GM19035 (cell line): ENCODE measurements around the gene TRIM24.
A peak's percentile ranks its signal among the peaks of the same experiment; 100 is the strongest.
"Not testable (repeated sequence)": the region's sequence is repeated elsewhere in the genome, so short reads cannot be mapped to it uniquely, and the experiment has no call there.

Source experiments
- ATAC-seq: cut with Tn5 transposase; IDR thresholded peaks from one replicate; pipeline ENCODE4 v1.9.1; 2021; ENCODE audit not compliant: unreplicated experiment

The TRIM24 gene

DNA sequence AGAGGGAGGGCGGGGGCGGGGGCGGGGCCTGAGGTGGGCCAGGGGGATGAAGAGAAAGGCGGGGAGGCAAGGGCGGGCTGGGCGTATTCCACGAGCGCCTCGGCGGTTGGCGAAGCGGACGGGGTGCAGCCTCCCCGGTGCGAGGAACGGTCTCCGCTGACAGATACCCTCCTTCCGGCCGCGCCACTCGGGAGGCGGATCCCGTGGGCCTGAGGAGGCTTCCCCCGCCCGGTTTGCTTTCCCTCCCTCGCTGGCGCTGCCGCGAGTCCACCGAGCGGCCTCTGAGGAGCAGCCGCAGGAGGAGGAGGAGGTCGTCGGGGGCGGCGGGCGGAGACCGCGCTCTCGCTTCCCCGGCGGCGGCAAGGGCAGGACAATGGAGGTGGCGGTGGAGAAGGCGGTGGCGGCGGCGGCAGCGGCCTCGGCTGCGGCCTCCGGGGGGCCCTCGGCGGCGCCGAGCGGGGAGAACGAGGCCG, at the start of gene TRIM24:
TSS of gene TRIM24 (plus strand) at position 84 of the 473 bp plus-strand sequence. CDS start at position 374, 290 bp downstream.
- ATAC-seq = peak; percentile 71

DNA sequence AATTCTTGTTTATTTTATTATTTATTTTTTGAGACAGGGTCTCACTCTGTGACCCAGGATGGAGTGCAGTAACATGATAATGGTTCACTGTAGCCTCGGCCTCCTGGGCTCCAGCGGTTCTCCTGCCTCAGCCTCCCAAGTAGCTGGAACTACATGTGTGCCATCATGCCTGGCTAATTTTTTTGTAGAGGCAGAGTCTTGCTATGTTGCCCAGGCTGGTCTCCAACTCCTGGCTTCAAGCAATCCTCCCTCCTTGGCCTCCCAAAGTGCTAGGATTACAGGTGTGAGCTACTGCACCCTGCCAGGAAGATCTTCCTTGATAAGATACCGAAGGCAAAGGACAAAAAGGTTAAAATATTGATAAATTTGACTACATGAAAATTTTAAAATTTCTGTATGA, 48.0 kb upstream of the TRIM24 start:
- not testable (repeated sequence) for ATAC-seq

DNA sequence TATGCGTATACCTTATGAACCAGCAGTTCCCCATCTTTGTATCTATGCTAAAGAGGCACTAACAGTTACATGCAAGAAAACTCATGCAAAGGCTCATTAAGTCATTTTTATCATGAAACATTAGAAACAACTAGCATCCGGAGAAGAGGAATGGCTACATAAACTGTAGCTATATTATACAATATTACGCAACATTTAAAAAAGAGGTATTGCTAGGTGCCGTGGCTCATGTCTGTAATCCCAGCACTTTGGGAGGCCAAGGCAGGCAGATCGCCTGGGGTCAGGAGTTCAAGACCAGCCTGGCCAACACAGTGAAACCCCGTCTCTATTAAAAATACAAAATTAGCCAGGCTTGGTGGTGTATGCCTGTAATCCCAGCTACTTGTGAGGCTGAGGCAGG, 47.1 kb upstream of the TRIM24 start:
- not testable (repeated sequence) for ATAC-seq

DNA sequence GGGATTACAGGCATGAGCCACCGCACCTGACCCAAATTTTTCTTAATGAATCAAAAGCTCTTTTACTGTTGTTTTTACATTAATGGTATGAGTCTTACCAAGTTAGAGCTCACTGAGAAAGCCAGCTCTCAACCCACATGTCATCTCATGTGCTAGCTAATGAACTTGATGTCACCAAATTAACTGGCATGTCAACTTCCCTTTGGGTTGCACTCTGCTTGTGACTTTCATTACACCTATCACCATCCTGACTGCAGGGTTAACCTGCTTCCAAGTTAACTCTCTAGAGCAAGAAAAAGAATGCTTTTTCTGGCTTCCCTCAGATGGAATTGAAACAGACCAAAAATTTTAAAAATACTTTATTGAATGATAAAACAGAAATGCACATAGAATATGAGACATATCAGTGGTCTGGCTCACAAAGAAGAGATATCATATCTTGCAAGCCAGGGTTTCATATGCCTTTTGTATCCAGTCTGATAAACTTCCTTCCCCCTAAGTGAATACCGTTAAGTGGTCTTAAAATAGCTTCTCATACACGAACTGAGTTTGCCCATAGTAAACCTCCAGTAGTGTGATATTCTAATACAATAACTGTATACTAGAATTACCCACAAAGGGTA, 42.9 kb upstream of the TRIM24 start:
- ATAC-seq = no peak

DNA sequence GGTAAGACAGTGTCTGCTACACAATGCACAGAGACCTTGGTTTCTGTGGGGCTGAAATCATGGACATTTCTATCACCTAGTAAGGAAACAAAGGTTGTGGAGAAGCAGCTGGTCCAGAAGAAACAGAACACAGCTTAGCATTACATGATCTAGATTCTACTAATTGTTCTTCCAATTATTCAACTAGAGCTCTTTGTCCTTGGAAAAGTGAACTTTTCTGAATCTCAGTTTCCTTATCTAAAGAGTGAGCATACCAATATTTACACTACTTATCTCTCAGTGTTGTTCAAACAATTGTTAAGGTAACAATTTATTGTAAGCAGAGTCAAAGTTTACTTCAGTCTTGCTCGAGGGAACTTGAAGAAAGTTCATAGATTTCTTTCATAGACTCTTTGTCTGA, 42.3 kb upstream of the TRIM24 start:
- no peak for ATAC-seq

DNA sequence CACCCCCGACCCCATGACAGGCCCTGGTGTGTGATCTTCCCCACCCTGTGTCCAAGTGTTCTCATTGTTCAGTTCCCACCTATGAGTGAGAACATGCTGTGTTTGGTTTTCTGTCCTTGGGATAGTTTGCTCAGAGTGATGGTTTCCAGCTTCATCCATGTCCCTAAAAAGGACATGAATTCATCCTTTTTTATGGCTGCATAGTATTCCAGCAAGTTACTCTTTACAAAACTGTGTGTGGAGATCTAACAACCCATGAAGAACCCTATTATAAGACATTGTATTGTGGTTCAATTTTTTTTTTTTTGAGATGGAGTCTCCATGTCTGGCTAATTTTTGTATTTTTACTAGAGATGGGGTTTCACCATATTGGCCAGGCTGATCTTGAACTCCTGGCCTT, 41.7 kb upstream of the TRIM24 start:
- not testable (repeated sequence) for ATAC-seq

DNA sequence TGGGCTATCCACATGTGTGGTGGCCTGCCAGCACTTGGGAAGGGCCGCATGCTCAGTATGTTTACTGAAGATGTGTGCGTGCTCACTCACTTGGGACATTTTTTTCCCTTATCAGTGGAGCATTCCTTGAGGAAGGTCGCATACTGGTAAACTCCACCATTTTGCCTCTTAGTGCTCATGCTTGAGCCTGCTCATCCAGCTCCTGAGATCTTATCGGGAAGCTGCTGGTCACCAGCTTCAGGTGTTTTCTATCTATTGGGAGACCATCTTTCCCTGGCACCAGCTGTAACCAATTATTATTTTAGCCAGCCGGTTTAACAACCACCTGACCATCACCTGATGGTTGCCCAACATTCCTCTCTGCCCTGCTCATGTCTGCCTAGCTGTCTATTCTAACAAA, 35.0 kb upstream of the TRIM24 start:
- no peak for ATAC-seq

DNA sequence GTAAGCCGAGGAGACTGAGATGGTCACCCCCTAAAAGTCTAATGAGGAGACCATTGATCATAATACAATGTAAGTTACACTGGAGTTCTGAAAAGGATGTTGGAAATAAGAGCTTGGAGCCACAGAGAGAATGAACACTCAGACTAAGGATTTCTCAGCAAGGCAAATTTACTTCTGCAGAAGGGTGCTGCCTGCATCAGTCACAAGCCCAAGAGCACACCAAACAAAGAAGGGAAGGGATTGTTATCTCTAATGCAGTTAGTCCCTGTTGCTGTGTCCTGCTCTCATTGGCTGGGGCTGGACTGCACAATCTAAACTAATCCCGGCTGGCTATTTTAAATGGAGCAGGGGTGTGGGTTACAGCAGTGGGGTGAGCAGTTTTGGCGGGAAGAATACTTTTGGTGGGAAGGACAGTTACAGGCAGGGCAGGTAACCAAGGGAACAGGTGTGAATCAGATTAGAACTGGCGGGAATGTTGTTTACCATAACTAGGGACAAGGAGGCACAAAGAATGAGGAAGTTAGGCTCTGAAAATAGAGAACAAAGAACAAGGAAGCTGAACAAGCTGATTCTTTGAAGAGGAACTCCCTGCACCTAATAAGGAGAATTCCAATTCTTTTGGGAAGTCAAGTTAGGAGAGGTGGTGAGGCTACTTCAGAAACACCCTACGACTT, 30.3 kb upstream of the TRIM24 start:
- ATAC-seq = no peak

DNA sequence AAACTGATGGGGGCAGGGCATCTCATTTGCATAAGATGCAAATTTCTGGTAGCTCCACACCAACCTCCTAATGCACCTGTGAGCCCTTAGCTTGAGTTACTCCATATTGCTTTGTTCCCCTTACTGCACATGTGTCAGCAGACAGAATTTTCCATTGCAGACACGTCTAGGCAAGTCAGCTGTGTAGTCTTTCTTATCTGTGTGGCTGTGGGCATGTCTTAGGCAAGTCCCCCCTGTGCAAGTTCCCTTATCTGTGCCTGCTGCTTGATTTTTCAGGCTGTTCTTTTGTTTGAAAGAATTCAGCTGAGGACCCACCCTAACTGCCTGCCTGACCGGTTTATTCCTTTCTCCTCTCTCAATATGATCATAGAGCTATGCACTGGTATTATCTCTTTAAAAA, 28.5 kb upstream of the TRIM24 start:
- no peak for ATAC-seq

DNA sequence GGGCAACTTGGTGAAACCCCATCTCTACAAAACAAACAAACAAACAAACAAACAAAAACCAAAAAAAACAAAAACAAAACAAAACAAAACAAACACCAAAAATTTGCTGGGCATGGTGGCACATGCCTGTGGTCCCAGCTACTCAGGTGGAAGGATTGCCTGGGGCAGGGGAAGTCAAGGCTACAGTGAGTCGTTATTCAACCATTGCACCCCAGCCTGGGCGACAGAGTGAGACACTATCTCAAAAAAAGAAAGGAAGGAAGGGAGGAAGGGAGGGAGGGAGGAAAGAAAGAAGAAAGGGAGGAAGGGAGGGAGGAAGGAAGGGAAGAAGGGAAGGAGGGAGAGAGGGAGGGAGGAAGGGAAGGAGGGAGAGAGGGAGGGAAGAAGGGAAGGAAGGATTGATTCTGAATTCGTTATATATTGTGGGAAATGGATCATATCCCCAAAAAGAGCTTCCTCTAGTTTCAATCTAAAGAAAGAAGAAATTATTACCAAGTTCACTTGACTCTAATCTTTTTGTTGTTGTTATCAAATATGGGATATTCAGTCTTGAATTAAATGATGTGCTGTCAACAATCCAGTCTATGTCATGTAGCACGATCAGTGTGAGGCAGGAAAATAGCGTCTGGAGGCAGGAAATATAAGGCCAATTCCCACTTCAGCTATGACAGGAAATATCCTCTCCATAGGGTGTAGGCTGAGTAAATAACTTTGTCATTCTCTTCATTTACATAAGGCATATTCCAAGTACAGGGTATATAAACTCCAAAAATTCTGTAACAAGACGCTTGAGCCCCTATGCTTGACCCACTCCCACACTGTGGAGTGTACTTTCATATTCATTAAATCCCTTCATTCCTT, 26.2 kb upstream of the TRIM24 start:
- ATAC-seq = no peak

DNA sequence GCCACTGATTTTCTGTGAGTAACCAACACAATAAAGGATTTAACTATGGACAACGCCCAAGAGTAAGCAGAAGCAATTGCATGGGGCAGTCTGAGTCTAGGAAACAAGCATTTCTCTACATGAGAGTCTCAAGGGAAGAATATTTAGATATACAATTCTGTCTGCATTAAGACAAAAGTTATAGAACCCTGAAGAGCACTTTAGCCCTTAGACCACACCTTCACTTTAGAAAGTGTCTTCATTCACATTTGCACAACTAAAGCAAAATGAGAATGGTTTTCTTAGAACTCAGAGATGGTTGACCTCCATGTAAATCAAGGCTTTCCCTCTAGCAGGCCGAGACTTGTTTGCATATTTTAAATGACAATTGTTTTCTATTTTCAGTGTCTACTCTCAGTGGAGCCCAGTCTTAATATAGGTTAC, 25.5 kb upstream of the TRIM24 start:
- ATAC-seq = no peak

DNA sequence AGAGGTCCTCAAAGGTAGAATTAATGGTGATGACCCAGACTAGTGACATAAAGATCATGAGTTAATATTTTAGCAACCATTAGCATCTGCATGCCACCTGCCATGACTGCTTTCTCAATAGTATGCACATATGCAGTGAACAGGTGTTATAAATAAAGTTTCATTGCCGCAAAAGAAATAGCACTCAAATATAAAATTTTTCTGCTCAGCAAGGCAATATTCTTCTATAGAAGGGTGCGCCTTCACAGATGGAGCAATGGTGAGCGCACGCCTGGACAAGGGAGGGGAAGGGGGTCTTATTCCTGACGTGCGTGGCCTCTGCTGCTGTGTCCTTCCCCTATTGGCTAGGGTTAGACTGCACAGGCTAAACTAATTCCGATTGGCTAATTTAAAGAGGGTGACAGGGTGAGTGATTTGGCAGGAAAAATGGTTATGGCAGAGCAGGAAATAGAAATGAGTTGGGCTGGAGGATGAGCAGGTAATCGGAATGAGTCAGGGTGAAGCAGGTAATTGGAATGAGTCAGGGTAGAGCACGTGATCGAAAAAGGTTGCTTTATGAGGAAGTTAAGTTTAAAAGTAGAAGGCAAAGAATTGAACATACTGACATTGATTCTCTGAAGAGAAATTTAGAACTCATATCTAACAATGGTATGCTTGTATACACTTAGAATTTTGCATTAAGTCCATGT, 24.7 kb upstream of the TRIM24 start:
- no peak for ATAC-seq

DNA sequence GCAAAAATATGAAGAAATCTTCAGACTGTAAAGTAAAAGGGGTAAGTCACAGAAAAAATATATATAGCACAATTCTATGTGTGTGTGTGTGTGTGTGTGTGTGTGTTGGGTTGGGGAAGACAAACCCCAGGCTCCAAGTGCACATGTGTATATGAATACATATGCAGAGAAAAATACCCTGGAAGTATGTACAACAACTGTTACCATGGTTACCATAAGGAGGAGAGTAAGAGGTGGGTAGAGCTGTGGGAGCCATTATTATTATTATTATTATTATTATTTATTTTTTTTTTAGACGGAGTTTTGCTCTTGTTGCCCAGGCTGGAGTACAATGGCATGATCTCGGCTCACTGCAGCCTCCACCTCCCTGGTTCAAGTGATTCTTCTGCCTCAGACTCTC, 23.7 kb upstream of the TRIM24 start:
- no peak for ATAC-seq

DNA sequence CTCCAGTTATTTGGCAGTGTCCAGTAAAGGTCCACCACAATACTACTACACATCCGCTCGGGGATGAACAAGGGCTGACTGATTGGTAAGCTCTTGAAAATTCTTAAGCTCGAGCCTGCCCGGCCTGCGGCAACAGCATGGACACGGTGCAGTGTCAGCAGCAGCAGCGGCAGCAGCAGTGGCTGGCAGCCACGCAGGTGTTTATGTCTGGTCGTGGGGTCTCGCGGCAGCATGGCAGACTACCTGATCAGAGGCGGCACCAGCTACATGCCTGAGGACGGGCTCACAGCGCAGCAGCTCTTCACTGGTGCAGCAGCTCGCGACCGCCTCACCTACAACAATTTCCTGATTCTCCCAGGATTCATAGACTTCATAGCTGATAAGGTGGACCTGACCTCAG, 19.6 kb upstream of the TRIM24 start:
- ATAC-seq = no peak

DNA sequence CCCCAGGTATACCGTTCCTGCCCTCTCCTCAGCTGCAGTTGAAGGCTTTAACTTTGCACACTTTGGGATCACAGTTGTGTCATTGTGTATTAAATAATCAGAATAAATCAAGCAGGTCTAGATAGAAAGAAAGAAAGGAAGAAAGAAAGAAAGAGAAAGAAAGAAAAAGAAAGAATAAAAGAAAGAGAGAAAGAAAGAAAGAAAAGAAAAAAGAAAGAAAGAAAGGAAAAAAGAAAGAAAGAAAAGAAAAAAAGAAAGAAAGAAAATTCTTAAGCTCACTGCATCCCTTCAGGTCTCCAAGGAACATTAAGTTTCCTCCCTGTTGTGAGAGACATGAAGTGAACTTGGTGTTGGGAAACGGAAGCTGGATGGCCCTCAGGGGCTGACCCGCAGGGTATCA, 17.2 kb upstream of the TRIM24 start:
- ATAC-seq = no peak

DNA sequence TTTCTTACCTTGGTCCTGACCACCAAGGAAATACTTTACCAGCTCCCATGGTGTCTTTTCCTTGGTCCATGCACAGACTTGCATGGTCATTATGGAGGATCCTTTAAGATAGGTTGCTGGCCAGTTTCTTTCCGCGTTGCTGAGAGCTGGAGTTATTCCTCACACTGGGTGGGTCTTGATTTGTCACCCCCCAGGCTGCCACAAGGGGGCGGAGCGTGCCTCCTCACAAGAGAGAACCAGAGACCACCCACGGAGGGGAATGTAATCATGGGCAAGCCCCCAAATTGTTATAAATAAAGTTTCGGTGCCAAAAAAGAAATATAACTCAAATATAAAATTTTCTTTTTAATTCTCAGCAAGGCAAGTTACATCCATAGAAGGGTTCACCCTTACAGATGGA, 10.5 kb upstream of the TRIM24 start:
- ATAC-seq = no peak

DNA sequence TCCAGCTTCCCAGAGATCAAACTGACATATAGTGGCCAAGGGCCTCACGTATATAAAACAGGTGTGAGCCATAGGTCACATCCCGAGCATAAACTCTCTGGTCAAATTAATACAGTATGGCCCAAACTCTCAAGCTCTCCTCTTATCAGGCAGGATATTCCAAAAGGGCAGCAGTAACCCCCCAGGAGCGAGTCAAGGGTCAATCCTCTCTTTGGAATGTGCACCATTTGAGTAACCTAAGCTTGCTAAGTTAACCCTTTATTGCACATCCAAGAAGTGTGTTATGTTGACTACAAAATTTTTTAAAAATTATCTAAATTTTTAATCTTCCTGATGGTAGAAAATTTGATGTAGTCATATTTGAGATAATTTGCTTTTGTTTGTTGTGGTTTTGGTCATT, 4.5 kb upstream of the TRIM24 start:
- no peak for ATAC-seq

DNA sequence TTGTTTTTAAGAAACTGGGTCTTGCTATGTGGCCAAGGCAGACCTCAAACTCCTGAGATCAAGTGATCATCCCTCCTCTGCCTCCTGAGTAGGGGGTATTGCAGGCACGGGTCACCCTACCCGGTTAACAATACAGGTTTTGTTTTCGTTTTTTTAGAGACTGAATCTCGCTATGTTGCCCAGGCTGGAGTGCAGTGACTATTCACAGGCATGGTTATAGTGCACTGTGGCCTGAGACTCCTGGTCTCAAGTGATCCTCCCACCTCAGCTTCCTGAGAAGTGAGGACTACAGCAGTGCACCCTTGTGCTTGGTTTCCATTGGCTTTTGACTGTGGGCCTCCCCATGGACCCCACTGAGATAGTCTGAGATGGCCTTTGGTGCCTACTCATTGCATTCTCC, 3.8 kb upstream of the TRIM24 start:
- ATAC-seq = no peak

DNA sequence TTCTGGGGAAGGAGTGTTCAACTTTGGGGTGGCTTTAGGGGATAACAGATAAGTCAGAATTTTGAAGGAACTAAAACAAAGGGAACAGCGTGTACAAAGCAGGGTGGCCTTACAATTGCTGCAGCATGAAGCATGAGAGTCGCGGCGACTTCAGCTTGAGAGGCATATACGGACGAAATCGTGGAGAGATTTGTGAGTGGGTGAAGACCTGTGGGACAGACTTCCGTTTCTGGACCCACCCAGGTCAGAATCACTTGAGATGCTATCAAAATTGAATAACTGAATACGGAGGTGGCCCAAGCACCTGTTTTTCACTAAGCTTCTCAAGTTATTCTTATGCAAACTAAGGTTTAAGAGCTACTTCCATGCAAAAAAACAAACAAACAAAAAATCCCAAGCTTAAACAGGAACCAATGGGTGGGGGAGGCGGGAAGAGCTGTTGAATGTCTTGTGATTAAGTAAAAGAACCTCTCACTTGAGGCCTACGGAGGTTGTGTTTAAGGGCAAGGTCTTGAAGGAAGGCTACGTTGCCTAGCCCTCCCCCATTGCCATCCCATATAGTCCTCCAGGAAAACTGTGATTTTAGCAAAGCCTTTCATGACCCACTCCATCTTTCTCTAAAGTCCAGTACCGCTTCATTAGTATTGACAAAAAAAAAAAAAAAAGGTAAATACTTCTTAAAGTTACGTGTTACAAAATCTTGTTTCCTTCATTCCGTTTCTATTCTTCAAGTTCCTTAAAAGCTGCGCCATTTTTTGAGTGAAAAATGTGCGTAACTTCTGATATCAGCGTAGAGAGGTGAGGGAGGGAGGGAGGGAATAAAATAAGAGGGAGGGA, 1.3 kb upstream of the TRIM24 start:
- ATAC-seq = no peak

DNA sequence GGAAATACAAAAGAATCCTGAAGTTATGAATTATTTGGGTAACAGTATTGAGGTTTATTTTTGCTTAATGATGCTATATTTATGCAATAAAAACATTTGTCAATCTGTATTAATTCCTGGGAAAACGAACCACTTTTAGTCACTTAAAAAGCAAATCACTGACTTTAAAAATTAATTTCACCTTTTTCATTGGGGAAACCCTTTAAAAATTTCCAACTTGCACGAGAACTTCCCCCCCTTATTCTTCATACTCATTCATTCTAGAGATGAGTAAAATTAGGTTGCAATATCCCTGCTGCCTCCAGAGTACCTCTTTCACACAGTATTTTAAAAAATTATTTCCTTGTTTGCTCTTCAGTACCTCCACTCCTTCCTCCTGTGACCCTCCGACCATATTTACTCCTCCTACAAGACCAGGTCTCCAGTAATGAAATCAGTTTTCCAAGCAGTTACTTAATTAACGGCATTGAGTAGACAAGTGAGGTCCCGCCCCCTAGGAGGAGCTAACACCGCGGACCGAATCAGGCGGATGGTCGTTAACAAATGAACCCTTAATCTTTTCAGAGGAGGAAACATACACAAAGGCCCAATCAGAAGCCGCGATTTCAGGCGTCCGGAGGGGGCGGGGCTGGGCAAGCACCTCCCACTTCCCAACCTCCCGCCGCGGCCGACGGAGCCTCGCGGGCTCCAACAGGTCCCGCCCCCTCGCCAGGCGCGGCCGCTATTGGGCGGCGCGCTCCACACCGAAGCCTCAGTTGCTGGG, 465 bp upstream of the TRIM24 start:
- peak; percentile 78 for ATAC-seq
